GM19438 (cell line): ENCODE results near the gene KRT72.

Source experiments
- ATAC-seq: cut with Tn5 transposase; IDR thresholded peaks from one replicate; pipeline ENCODE4 v1.9.1; 2021; ENCODE audit warnings: low read depth; ENCODE audit not compliant: unreplicated experiment

Gene KRT72

GRCh38 chr12:52630599-52631200, 29.4 kb upstream of the KRT72 start:
- no peak for ATAC-seq

- ATAC-seq, result no peak
These were observed 28.8 kb upstream of the KRT72 start for GRCh38 chr12:52630008-52630500.

DNA sequence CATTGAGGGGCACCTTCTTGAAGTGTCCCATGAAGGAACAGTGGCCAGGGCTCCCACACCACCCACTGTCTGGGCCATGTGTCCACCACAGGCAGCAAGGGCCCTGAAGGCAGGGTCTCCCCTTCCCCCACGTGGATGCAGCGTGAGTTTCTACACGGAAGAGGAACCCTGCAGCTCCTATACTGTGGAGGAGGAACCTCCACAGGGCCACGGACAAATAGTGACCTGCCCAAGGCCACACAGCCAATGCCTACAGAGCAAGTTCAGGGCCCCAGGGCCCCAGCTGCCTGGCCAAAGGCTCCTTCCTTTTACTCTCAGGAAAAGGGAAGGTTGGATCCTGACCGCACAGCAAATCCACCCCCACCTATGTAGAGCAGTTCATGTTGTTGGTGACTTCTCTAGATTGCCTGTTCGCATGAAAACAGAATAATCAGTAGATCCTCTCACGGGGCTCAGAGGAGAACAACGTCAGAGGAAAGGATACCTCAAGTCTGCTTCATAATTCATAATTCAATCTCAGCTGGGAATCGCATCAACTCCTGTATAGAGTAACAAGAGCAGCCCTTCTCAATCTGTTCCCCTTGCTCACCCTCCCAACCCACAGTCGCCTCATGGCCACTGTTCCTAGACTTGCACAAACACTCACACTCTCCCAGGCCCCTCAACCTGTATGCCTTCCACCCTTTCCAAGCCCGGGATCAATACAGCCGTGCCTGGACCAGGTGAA, 28.2 kb upstream of the KRT72 start:
- ATAC-seq, result no peak

DNA sequence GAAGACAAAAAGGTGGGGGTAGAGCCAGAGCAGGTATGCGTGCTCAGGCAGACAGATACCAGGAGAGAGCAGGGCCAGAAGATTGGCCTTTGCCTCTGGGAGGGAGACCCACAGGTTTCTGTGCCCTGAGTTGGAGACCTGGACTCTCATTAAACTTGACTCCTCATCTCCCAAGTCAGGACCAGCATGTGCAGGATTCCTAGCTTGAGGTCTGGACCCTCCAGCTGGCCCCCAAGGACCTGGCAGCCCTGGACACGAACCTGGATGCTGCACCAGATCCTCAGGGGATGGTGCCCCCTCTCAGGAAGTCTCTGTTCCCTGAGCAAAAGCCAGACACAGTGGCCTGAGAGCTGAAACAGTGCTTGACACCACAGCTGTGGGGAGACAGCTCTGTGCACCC, 27.6 kb upstream of the KRT72 start:
- ATAC-seq, result no peak

DNA sequence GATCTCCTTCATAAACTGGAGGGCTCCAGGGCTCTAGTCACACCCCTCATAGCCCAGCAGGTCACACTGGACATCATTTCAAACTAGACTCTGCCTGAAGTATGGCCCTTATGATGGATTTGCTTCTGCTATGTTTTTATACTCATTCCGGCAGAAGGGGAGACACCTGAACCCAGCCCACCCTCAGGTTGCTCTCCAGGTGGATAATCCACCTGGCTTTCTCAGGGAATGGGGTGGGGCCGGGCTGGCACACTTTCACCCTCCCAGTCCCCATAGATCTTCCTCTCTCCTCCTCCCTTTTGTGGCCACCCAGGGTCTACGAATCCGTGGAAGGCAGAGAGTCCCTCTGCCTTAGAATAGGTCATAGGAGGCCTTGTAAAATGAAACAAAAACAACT, 26.8 kb upstream of the KRT72 start:
- ATAC-seq, result no peak

- ATAC-seq, result no peak
These were observed 26.3 kb upstream of the KRT72 start for GRCh38 chr12:52627395-52628110.

DNA sequence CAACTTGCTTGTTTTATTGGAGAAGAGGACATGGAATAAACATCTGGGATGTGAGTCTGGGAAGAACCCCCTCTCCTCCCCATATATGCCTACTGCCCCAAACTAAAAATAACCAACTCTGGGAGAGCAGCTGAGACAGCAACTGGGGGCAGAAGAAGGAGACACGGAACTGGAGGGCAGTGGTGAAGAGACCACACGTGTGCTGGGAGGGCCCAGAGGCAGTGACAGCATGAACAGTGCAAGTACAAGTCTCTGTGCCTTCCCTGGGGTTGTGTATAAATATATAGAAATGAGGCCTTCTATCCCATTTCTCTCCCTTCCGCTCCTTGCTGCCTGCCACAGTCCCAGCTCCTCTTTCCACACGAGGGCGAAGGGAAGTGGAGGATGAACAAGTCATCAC, 21.1 kb upstream of the KRT72 start:
- ATAC-seq, result no peak

- no peak for ATAC-seq
These were observed 17.6 kb upstream of the KRT72 start for GRCh38 chr12:52618866-52619265.

DNA sequence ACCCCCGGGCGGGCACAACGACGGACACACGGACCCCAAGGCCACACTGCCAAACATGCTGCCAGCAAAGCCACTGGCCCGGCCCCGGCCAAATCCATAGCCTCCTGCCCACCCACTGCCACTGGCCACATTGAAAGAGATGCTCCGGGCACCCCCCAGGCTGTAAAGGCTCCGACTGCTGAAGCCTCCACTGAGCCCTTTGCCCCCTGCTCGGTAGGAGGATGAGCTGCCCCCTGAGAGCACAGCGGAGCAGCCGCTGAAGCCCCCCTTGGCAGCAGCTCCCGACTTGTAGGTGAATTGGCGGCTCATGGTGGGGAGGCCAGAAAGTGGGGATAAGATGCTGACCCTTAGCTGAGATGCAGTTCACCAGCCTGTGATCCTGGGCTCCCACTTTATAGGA, 17.0 kb upstream of the KRT72 start, which contains the start of gene KRT73:
KRT73 (minus strand) TSS at position 344 of the 400 bp plus-strand sequence; CDS start at position 309, 35 bp downstream.
- no peak for ATAC-seq

DNA sequence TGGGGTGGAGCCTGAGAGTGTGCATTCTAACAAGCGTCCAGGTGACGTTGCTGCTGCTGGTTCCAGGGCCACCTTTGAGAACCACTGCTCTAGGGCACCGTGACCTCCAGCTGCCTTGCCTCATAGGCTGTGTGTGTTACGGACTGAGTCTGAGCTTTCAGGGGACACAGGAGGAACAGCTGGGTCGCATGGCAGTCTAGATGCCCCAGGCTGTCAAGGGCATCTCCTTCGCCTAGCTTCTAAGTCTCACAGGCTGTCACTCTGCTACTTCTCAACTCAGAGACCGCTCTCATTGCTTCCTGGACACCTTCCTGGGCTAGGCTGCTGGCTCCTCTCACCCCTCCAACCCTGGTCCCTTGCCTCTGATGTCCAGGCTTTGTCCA, 16.1 kb upstream of the KRT72 start:
- ATAC-seq, result no peak

GRCh38 chr12:52616680-52617402, 15.6 kb upstream of the KRT72 start:
- ATAC-seq, result no peak

DNA sequence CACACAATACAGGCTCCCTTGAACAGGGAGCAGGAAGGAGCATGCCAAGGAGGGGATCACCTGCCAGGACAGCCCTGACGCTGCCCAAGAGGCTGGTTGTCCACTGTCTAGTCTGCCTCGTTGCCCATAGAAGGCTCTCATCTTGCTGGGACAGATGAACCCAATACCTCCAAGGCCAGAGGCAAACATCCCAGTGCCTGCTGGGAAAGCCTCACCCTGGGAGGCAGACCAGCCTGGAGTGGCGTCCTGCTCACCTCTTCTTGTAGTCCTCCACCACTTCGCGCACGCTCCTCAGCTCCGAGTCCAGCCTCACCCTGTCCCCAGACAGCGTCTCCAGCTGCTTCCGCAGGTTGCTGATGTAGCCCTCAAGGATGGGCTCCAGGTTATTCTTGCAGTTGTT, 14.6 kb upstream of the KRT72 start:
- ATAC-seq, result no peak

- no peak for ATAC-seq
These were observed 14.1 kb upstream of the KRT72 start for GRCh38 chr12:52615208-52615868.

DNA sequence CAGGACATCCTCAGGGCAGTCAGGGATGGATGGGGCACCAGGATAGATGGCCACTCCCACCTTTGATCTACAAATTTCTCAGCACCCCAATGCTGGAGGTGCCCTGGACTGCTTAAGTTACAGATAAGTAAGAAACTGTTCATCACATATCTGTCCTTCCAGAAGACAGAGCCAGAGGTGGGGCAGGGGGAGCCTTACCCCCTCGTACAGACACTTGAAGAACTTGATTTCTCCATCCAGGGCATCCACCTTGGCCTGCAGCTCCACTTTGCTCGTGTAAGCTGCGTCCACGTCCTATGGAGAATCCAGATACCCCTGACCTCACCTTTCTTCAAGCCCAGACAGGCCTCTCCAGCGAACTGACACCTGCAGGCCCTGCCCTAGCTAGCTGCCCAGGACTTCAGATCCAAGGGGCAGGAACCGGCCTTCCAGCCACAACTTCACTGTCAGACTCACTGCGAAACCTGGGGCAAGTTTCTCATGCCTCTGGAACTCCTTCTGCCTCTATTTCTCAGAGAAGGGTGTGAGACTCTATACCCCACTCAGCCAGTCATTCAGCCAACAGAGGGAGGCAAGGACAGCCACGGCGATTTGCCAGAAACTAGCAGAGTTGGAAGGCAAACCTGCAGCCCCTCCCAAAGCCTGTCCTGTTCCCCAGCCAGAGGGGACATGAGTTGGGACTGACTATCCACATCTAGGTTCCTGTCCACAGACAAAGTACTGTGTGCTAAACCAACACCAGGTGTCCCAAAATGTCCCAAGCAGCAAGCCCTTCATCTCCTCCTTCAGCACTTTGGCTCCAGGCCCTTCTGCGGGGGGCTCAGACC, 13.3 kb upstream of the KRT72 start:
- ATAC-seq, result no peak

DNA sequence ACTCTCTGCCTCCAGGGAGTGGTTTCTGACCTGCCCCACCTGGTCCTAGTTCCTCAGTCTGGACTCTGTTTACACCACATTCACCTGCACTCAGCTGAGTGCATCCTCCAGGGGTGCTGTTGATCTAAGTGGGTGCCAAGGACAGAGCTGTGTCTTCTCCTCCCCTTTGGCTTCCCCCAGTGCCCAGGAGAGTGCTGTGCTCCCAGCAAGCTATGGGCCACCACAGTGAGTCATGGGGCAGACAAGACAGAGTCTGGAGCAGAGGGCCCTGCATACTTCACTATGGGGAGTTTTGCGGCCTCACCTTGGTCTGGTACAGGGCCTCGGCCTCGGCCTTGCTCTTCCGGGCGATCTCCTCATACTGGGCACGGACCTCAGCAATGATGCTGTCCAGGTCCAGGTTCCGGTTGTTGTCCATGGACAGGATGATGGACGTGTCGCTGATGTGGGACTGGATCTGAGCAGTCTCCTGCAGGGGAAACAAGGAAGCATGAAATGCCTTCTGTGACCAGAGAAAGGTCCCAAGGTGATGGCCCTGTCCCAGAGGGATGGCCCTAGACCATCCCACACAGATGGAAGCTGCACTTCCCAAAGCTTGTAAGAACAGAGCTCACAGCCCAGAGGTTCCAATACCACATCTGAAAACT, 12.2 kb upstream of the KRT72 start:
- no peak for ATAC-seq

- ATAC-seq, result no peak
These were observed 11.4 kb upstream of the KRT72 start for GRCh38 chr12:52612431-52613383.

DNA sequence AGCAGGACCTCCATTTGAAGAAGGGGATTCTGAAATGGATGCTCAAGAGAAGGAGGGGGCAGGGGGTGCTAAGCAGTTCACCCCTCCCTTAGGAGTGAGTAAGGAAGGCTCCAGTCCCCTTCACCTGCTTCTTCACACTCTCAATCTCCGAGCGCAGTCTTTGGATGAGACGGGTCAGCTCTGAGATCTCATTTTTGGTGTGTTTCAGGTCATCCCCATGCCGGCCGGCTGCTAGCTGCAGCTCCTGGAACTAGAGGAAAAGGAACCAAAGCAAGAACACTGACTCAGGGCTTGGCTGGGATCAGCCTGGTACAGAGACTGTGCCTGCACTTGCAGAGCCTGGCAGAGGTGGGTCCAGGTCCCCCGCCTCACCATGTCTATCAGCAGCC, 9.8 kb upstream of the KRT72 start:
- no peak for ATAC-seq
